Lung (tissue), 12 donors: ENCODE measurements around the gene AUTS2. TPM values are rescaled to one million over a fixed set of nuclear protein-coding genes. Genes with fewer than 3 reads are reported as not detected.

Source experiments
- ATAC-seq: fragments of 200-7000 bp; cut with Tn5 transposase; one replicate; pipeline ENCODE4 v1.9.1; 2020; ENCODE audit warnings: moderate number of reproducible peaks; ENCODE audit not compliant: insufficient read depth, low FRiP score
- DNase-seq, 3 donors: peaks; one replicate each; pipeline ENCODE4 v3.0.0-alpha.2; 2013 to 2017
- H3K27ac ChIP-seq, 2 donors: one replicate each; pipeline ENCODE4 v1.5.1; 2013; ENCODE audit warnings: mild to moderate bottlenecking in 2 of 2, moderate library complexity in 2 of 2, control low read depth in 1 of 2, inconsistent platforms in 1 of 2, low read depth in 1 of 2, low read length in 1 of 2
- H3K27me3 ChIP-seq, 3 donors: one replicate each; pipeline ENCODE4 v1.5.1; 2013; ENCODE audit warnings: low read length in 2 of 3; ENCODE audit not compliant: control insufficient read depth in 3 of 3, insufficient read depth in 3 of 3
- H3K36me3 ChIP-seq, 4 donors: one replicate each; pipeline ENCODE4 v1.5.1; 2013; ENCODE audit warnings: low read length in 4 of 4, mild to moderate bottlenecking in 1 of 4, moderate library complexity in 1 of 4; ENCODE audit not compliant: control insufficient read depth in 4 of 4, insufficient read depth in 4 of 4
- H3K4me1 ChIP-seq, 5 donors: one replicate each; pipeline ENCODE4 v1.5.1; 2013; ENCODE audit warnings: low read length in 5 of 5, mild to moderate bottlenecking in 2 of 5, moderate library complexity in 1 of 5; ENCODE audit not compliant: control insufficient read depth in 5 of 5, insufficient read depth in 5 of 5
- H3K4me3 ChIP-seq: one replicate; pipeline ENCODE4 v1.5.1; 2013; ENCODE audit warnings: mild to moderate bottlenecking, control low read depth, moderate library complexity
- H3K9ac ChIP-seq, 2 donors: one replicate each; pipeline ENCODE4 v1.5.1; 2013; ENCODE audit warnings: low read length in 2 of 2, control low read depth in 1 of 2; ENCODE audit not compliant: insufficient read depth in 1 of 2
- H3K9me3 ChIP-seq, 4 donors: one replicate each; pipeline ENCODE4 v1.5.1; 2013; ENCODE audit warnings: low read length in 3 of 4, mild to moderate bottlenecking in 1 of 4, moderate library complexity in 1 of 4; ENCODE audit not compliant: control insufficient read depth in 4 of 4, insufficient read depth in 3 of 4
- WGBS, 2 donors: extraction: QIAGEN DNeasy Blood & Tissue Kit; methylation state at CpG; one replicate each; pipeline ENCODE4 v1.1.7; 2013; 5-methylcytosine and 5-hydroxymethylcytosine counted together
- polyA plus RNA-seq, 2 donors: library from polyadenylated mRNA; stranded (reverse); fragments of 200-250 nt; gene quantifications; one replicate each; pipeline ENCODE4 v1.2.1, GENCODE V29; 2013
- total RNA-seq, 2 donors: library from RNA; depleted of rRNA in 1 of 2; stranded (reverse); fragments of >200 nt in 1 of 2; gene quantifications; one replicate each; pipeline ENCODE4 v1.2.1, GENCODE V29; 2014 to 2021
- TF ChIP-seq, protein P1 (sequence below): IDR thresholded peaks from 2 replicates; pipeline ENCODE4 v1.5.1; 2012; ENCODE audit warnings: mild to moderate bottlenecking; ENCODE audit errors: control extremely low read depth, extremely low read depth
- donor health status: control.
- donor health status: control.
- donor health status: Bipolar disorder and iron deficiency.
- donor health status: healthy.
- donor health status: DM: yes; HTN: yes; CAD: no.

Gene AUTS2
- total and polyA plus RNA-seq, 4 donors = 11.8 to 115 (median 40.6) TPM

DNA sequence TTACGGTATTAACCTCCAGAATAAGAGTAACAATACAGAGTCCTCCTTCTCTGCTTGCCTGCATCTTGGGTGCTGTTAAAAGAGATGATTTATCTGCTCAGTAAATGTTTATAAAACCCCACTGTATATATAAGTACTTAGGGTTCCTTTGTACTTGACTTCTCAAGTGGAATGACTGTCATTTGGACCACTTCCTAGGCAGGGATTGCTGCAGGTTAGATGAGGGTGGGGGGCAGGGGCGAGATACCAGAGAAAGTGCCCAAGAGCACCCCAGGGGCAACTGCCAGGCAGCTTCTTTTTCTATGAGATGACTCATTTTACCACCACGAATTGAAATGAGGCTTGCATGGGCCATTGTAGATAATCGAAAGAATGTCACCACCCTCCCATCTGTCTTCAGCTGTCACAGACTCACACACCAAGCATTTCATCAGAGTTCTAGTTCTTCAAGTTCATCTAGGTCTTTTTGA is 1111.8 kb downstream of the AUTS2 start:
- H3K27ac ChIP-seq = no peak overlapping the region
- ATAC-seq = no peak

DNA sequence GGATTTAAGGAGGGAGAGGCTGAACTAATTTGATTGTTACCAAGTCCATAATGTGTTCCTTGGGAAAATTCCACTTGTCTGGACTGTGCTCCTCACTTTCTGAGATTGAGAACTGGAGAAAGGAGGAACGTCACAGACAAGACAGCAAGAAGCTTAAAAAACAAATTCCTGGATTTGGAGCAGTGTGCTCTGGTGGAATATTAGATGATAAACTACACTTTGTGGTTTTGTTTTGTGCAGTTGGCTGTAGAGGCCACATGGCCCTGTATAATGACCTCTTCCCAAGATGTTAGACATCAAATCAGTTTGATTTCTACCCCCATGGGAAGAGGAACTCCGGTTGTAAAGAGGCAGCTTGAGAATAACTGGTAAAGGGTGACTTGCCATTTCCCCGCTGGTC is 1112.4 kb downstream of the AUTS2 start:
- H3K27me3 ChIP-seq = no peaks in the 10 kb centered on the region

More for the DNA sequence above, 1111.8 kb downstream of the AUTS2 start:
- H3K4me3 ChIP-seq = no peak overlapping the region
- peaks cover 0 to 4% (median 2%) of the 10 kb centered on the region in 4 donors for H3K9me3 ChIP-seq
- no peak for DNase-seq
- peaks cover 0 to 33% (median 6%) of the 10 kb centered on the region in 5 donors for H3K4me1 ChIP-seq
- H3K36me3 ChIP-seq = peaks cover 0 to 2% (median 0%) of the 10 kb centered on the region in 4 donors
- 41 to 43% methylated on average over 4 of the region's 4 CpGs for WGBS, 2 donors
- H3K9ac ChIP-seq = no peak overlapping the region
- TF ChIP-seq, protein P1, sequence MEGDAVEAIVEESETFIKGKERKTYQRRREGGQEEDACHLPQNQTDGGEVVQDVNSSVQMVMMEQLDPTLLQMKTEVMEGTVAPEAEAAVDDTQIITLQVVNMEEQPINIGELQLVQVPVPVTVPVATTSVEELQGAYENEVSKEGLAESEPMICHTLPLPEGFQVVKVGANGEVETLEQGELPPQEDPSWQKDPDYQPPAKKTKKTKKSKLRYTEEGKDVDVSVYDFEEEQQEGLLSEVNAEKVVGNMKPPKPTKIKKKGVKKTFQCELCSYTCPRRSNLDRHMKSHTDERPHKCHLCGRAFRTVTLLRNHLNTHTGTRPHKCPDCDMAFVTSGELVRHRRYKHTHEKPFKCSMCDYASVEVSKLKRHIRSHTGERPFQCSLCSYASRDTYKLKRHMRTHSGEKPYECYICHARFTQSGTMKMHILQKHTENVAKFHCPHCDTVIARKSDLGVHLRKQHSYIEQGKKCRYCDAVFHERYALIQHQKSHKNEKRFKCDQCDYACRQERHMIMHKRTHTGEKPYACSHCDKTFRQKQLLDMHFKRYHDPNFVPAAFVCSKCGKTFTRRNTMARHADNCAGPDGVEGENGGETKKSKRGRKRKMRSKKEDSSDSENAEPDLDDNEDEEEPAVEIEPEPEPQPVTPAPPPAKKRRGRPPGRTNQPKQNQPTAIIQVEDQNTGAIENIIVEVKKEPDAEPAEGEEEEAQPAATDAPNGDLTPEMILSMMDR = no peak
- H3K27me3 ChIP-seq = no peaks in the 10 kb centered on the region

DNA sequence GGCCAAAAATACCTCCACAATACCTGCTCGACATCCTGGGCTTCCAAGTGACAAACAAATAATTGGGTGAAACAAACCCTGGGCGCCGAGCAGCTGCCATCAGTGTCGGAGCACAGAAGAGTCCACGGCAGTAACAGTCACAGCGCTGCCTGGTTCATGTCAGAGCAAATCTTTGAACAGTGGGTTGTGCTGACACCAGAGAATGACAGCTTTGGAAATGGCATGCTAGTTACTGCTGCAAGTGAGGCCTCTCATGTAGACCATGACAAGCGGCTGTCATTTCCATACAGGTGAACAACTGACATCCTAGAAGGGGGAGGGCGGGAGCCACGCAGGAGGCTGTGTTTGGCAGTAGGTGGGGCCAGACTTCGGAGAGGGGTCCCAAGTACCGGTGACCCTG is 1113.2 kb downstream of the AUTS2 start:
- Histone ChIP-seq H3K27me3 (no peaks in the 10 kb centered on the region), H3K4me1 (peaks cover 0 to 24% (median 6%) of the 10 kb centered on the region in 5 donors), H3K9me3 (peaks cover 0 to 4% (median 2%) of the 10 kb centered on the region in 4 donors), H3K9ac (no peak overlapping the region), H3K4me3 (no peak overlapping the region), H3K27ac (no peak overlapping the region), H3K36me3 (peaks cover 0 to 2% (median 0%) of the 10 kb centered on the region in 4 donors)
- TF ChIP-seq, protein P1 = no peak
- WGBS, 2 donors = 96% methylated on average over 11 of the region's 11 CpGs
- DNase-seq = no peak
- ATAC-seq = no peak

More for the DNA sequence above, 1112.4 kb downstream of the AUTS2 start:
- Histone ChIP-seq H3K4me3 (no peak overlapping the region), H3K27ac (no peak overlapping the region), H3K4me1 (peaks cover 0 to 28% (median 6%) of the 10 kb centered on the region in 5 donors), H3K36me3 (peaks cover 0 to 2% (median 0%) of the 10 kb centered on the region in 4 donors), H3K9ac (no peak overlapping the region), H3K9me3 (peaks cover 0 to 4% (median 2%) of the 10 kb centered on the region in 4 donors)
- DNase-seq (no peak), ATAC-seq (no peak)
- WGBS, 2 donors = 53 to 82% methylated on average over 3 of the region's 3 CpGs
- TF ChIP-seq, protein P1 = no peak

DNA sequence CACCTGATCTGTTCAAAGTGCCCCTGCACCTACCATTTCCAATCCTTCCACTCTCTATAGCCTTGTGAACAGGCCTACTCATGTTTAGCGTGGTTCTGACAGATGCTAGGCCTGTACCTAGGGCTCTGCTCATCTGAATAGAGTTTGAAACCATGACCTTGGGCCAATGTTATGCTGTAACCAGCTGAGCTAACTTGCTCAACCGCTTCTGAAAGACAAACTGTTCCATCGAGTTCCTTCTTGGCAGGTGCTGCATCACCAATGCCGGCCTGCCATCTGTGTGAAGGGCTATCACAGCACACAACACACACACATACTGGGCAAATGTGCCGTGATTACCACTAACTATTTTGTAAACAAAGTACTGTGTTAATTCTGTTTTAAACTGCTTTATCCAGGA is 1114.7 kb downstream of the AUTS2 start:
- ATAC-seq = no peak
- WGBS, 2 donors = 76 to 93% methylated on average over 5 of the region's 5 CpGs
- TF ChIP-seq, protein P1 = no peak
- H3K4me3 ChIP-seq = no peak overlapping the region
- no peaks in the 10 kb centered on the region for H3K27me3 ChIP-seq
- peaks cover 0 to 4% (median 2%) of the 10 kb centered on the region in 4 donors for H3K9me3 ChIP-seq
- DNase-seq = no peak
- peaks cover 0 to 12% (median 6%) of the 10 kb centered on the region in 5 donors for H3K4me1 ChIP-seq
- peaks cover 0 to 2% (median 0%) of the 10 kb centered on the region in 4 donors for H3K36me3 ChIP-seq
- no peak overlapping the region for H3K9ac ChIP-seq
- no peak overlapping the region for H3K27ac ChIP-seq
